Testis (tissue), 2 donors: ENCODE measurements around the gene AP1S2.

Experiments
- POLR2A ChIP-seq: fragments of 450-650 bp; IDR thresholded peaks from one replicate; pipeline ENCODE4 v1.6.1; 2017; ENCODE audit warnings: antibody characterized with exemption, mild to moderate bottlenecking, moderate library complexity
- TF ChIP-seq, protein P1 (sequence below), 3 experiments: fragments of 450-650 bp in 2 of 3; fragments of 200-600 bp in 1 of 3; sonication (generic) in 1 of 3; IDR thresholded peaks; one replicate each; pipeline ENCODE4 v1.5.1; 2016 to 2019; ENCODE audit warnings: antibody characterized with exemption in 3 of 3, mild to moderate bottlenecking in 2 of 3, moderate library complexity in 1 of 3

DNA sequence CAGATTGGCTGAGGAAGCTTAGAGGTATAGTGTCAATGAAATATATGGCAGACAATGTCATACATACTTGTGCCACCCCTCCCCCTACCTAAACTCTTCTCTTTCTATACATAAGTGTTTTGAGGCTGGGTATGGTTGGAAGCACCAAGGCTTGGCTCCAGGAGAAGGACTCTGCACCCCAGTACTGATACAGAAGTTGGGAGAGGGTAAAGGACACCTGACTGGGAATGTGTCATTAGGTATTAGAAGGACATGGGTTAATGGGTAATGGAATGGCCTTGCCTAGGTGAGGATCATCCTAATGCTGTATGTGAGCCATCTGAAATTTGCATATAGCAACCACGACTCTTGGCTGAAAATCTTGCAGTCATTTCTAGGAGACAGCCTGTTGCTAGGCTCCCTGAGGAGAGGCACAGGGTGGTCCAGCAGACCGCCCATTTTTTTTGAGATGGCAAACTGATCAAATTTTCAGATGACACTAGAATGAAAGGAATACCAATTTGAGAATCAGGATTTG, 26.8 kb upstream of the AP1S2 start:
- TF ChIP-seq, protein P1, sequence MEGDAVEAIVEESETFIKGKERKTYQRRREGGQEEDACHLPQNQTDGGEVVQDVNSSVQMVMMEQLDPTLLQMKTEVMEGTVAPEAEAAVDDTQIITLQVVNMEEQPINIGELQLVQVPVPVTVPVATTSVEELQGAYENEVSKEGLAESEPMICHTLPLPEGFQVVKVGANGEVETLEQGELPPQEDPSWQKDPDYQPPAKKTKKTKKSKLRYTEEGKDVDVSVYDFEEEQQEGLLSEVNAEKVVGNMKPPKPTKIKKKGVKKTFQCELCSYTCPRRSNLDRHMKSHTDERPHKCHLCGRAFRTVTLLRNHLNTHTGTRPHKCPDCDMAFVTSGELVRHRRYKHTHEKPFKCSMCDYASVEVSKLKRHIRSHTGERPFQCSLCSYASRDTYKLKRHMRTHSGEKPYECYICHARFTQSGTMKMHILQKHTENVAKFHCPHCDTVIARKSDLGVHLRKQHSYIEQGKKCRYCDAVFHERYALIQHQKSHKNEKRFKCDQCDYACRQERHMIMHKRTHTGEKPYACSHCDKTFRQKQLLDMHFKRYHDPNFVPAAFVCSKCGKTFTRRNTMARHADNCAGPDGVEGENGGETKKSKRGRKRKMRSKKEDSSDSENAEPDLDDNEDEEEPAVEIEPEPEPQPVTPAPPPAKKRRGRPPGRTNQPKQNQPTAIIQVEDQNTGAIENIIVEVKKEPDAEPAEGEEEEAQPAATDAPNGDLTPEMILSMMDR (IDR thresholded peaks at IDR 0.05): no peak
- TF ChIP-seq POLR2A: no peak
